Transverse colon (tissue), 4 donors: ENCODE results near the gene HOXB6. TPM values are rescaled to one million over a fixed set of nuclear protein-coding genes. Genes with fewer than 3 reads are reported as not detected.

Experiments used
- DNase-seq: peaks from one replicate; pipeline ENCODE4 v3.0.0-alpha.2; 2019
- H3K27ac ChIP-seq, 4 donors: fragments of 200-600 bp; sonication (generic); 2 replicates each; pipeline ENCODE4 v1.5.1; 2016 to 2018; ENCODE audit warnings: inconsistent platforms in 4 of 4
- H3K27me3 ChIP-seq: fragments of 200-600 bp; sonication (generic); 2 replicates; pipeline ENCODE4 v1.5.1; 2017; ENCODE audit warnings: inconsistent platforms
- H3K36me3 ChIP-seq, 4 donors: fragments of 200-600 bp; sonication (generic); 2 replicates each; pipeline ENCODE4 v1.5.1; 2017 to 2019; ENCODE audit warnings: inconsistent platforms in 4 of 4
- H3K4me1 ChIP-seq, 4 donors: fragments of 200-600 bp; sonication (generic); 2 replicates each; pipeline ENCODE4 v1.5.1; 2017 to 2020; ENCODE audit warnings: inconsistent platforms in 4 of 4
- H3K4me3 ChIP-seq, 4 donors: fragments of 200-600 bp; sonication (generic); 1 replicate in 1 of 4; 2 replicates in 3 of 4; pipeline versions ENCODE4 v1.5.1 to v1.6.1; 2017 to 2019; ENCODE audit warnings: inconsistent platforms in 4 of 4
- H3K9me3 ChIP-seq, 2 donors: fragments of 200-600 bp; sonication (generic); 2 replicates each; pipeline ENCODE4 v1.5.1; 2017 to 2019; ENCODE audit warnings: inconsistent platforms in 2 of 2
- CTCF ChIP-seq, 5 experiments: fragments of 200-600 bp in 3 of 5; fragments of 450-650 bp in 2 of 5; sonication (generic) in 3 of 5; IDR thresholded peaks; 1 replicate in 2 of 5; 2 replicates in 3 of 5; pipeline ENCODE4 v1.5.1; 2016 to 2017; ENCODE audit warnings: antibody characterized with exemption in 5 of 5, inconsistent platforms in 3 of 5, mild to moderate bottlenecking in 2 of 5, moderate library complexity in 1 of 5
- EP300 ChIP-seq: sonication (generic); formaldehyde crosslinking; IDR thresholded peaks from one replicate; pipeline ENCODE4 v1.6.1; 2017; ENCODE audit warnings: antibody characterized with exemption, low read depth
- POLR2A ChIP-seq: fragments of 450-650 bp; IDR thresholded peaks from one replicate; pipeline ENCODE4 v1.6.1; 2016; ENCODE audit warnings: antibody characterized with exemption, mild to moderate bottlenecking, moderate library complexity
- POLR2AphosphoS5 ChIP-seq, 3 donors: sonication (generic); formaldehyde crosslinking; IDR thresholded peaks; one replicate each; pipeline ENCODE4 v1.6.1; 2016; ENCODE audit warnings: antibody characterized with exemption in 3 of 3
- WGBS, 2 donors: methylation state at CpG; one replicate each; pipeline ENCODE4 v1.1.5; 2018; ENCODE audit warnings: low coverage in 1 of 2; 5-methylcytosine and 5-hydroxymethylcytosine counted together
- in situ Hi-C, 4 donors: fragments of 200-750 bp; cut with MboI; loops; one replicate each; pipeline versions ENCODE4 v1.15.0 to v1.15.1; 2017; ENCODE audit warnings: low sequenced_read_pairs in 3 of 4, low pct_ligation_motif_present in 1 of 4, low pct_unique_long_range_greater_than_20kb in 1 of 4
- intact Hi-C: fragments of 100-400 bp; cut with DNase I; formaldehyde crosslinking; loops from one replicate; pipeline ENCODE4 v1.15.1; 2023; ENCODE audit warnings: low total_unique reads
- total RNA-seq, 4 donors: library from RNA; depleted of rRNA; stranded (reverse); fragments of >200 nt; gene quantifications; one replicate each; pipeline ENCODE4 v1.1.0, GENCODE V29; 2016

The HOXB6 gene
- total RNA-seq, 4 donors from 2014 or later: 42.7 to 78.4 (median 62.5) TPM

- in situ Hi-C loops: loop anchor here in 2 of 4 donors (10.0 kb wide), 2 partner anchors 104 to 254 kb away; no protein-coding TSS in a partner anchor
- Histone ChIP-seq H3K36me3 (peaks cover 0 to 5% (median 0%) of the 10 kb centered on the region in 4 donors), H3K27ac (peak overlapping the region; percentile 89 to 95 (median 92)), H3K4me1 (peaks cover 15 to 82% (median 59%) of the 10 kb centered on the region in 4 donors), H3K4me3 (peak overlapping the region in 1 of 4 donors; percentile 57), H3K9me3 (no peaks in the 10 kb centered on the region), H3K27me3 (peaks cover 11% of the 10 kb centered on the region)
- TF ChIP-seq POLR2AphosphoS5 (IDR thresholded peaks at IDR 0.05) (no peak), EP300 (no peak), POLR2A (no peak), CTCF (IDR thresholded peaks at IDR 0.05) (no peak)
- DNase-seq: no peak
- intact Hi-C loops: loop anchor here (5.0 kb wide), 1 partner anchor 246 kb away; no protein-coding TSS in a partner anchor
- 35% methylated on average over 7 of the region's 7 CpGs; no CpG with 5 or more reads in 1 of the 2 donors for WGBS, 2 donors
Measured at GRCh38 chr17:48598736-48599135, 6.0 kb downstream of the HOXB6 start.

GRCh38 chr17:48597778-48598631 is 6.8 kb downstream of the HOXB6 start:
- in situ Hi-C loops (loop anchor here in 2 of 4 donors (10.0 kb wide), 2 partner anchors 103 to 253 kb away; no protein-coding TSS in a partner anchor), intact Hi-C loops (loop anchor here (5.0 kb wide), 1 partner anchor 246 kb away; no protein-coding TSS in a partner anchor)
- peak; percentile 87 for DNase-seq
- peaks cover 11% of the 10 kb centered on the region for H3K27me3 ChIP-seq
- H3K36me3 ChIP-seq: peaks cover 0 to 5% (median 0%) of the 10 kb centered on the region in 4 donors
- TF ChIP-seq POLR2AphosphoS5 (IDR thresholded peaks at IDR 0.05): peak; percentile 28 to 74 (median 72)
- TF ChIP-seq CTCF (IDR thresholded peaks at IDR 0.05): no peak
- peak; percentile 67 for TF ChIP-seq POLR2A
- no peak for TF ChIP-seq EP300
- H3K4me3 ChIP-seq: peak overlapping the region; percentile 26 to 57 (median 44)
- H3K27ac ChIP-seq: peak overlapping the region; percentile 89 to 95 (median 92)
- peaks cover 15 to 87% (median 59%) of the 10 kb centered on the region in 4 donors for H3K4me1 ChIP-seq
- no peaks in the 10 kb centered on the region for H3K9me3 ChIP-seq
- 3 to 7% methylated on average over 11 to 44 of the region's 68 CpGs for WGBS, 2 donors

- Histone ChIP-seq H3K9me3 (no peaks in the 10 kb centered on the region), H3K36me3 (peaks cover 0 to 5% (median 0%) of the 10 kb centered on the region in 4 donors), H3K4me1 (peaks cover 15 to 91% (median 57%) of the 10 kb centered on the region in 4 donors), H3K27ac (peak overlapping the region; percentile 89 to 95 (median 92)), H3K4me3 (peak overlapping the region; percentile 26 to 57 (median 44)), H3K27me3 (peaks cover 11% of the 10 kb centered on the region)
- intact Hi-C loops: loop anchor here (5.0 kb wide), 1 partner anchor 245 kb away; no protein-coding TSS in a partner anchor
- DNase-seq: no peak
- TF ChIP-seq POLR2A: no peak
- TF ChIP-seq CTCF (IDR thresholded peaks at IDR 0.05): no peak
- TF ChIP-seq POLR2AphosphoS5 (IDR thresholded peaks at IDR 0.05): no peak
- no peak for TF ChIP-seq EP300
- WGBS, 2 donors: 33% methylated on average over 1 of the region's 16 CpGs; no CpG with 5 or more reads in 1 of the 2 donors
- in situ Hi-C loops: loop anchor here in 2 of 4 donors (10.0 kb wide), 2 partner anchors 103 to 253 kb away; no protein-coding TSS in a partner anchor
Measured at GRCh38 chr17:48597528-48597777, 7.3 kb downstream of the HOXB6 start.
